H9 (cell line): ENCODE data around the gene THAP4. TPM values are rescaled to one million over a fixed set of nuclear protein-coding genes. Genes with fewer than 3 reads are reported as not detected.

Experiments used
- DNase-seq: peaks from one replicate; pipeline ENCODE4 v3.0.0-alpha.2; 2017
- H2AFZ ChIP-seq: one replicate; pipeline ENCODE4 v1.6.1; 2013; ENCODE audit warnings: mild to moderate bottlenecking, low read length, control low read depth, moderate library complexity
- H2AK5ac ChIP-seq: 2 replicates; pipeline ENCODE4 v1.6.1; 2013; ENCODE audit warnings: low read length, control low read depth, mixed read lengths; ENCODE audit not compliant: insufficient read length
- H2BK120ac ChIP-seq: one replicate; pipeline ENCODE4 v1.6.1; 2013; ENCODE audit warnings: low read depth, mild to moderate bottlenecking, low read length, control low read depth, inconsistent platforms; ENCODE audit not compliant: poor library complexity, severe bottlenecking
- H2BK12ac ChIP-seq: 2 replicates; pipeline ENCODE4 v1.6.1; 2013; ENCODE audit warnings: low read length, control low read depth, mixed read lengths, low read depth; ENCODE audit not compliant: insufficient read length
- H2BK15ac ChIP-seq: 2 replicates; pipeline ENCODE4 v1.6.1; 2013; ENCODE audit warnings: low read depth, low read length, control low read depth
- H2BK20ac ChIP-seq: one replicate; pipeline ENCODE4 v1.6.1; 2013; ENCODE audit warnings: low read depth, mild to moderate bottlenecking, low read length, control low read depth, inconsistent platforms; ENCODE audit not compliant: poor library complexity, severe bottlenecking
- H2BK5ac ChIP-seq: 2 replicates; pipeline ENCODE4 v1.6.1; 2013; ENCODE audit warnings: low read length, control low read depth, mixed read lengths; ENCODE audit not compliant: insufficient read length
- H3K14ac ChIP-seq: 2 replicates; pipeline ENCODE4 v1.6.1; 2013; ENCODE audit warnings: low read length, control low read depth; ENCODE audit not compliant: insufficient read depth
- H3K18ac ChIP-seq: 2 replicates; pipeline ENCODE4 v1.6.1; 2013; ENCODE audit warnings: low read depth, mild to moderate bottlenecking, mixed read lengths, low read length, control low read depth; ENCODE audit not compliant: insufficient read length
- H3K23ac ChIP-seq: 2 replicates; pipeline ENCODE4 v1.6.1; 2013; ENCODE audit warnings: low read length, control low read depth, mixed read lengths, low read depth; ENCODE audit not compliant: insufficient read length
- H3K23me2 ChIP-seq: 2 replicates; pipeline ENCODE4 v1.6.1; 2013; ENCODE audit warnings: low read depth, mild to moderate bottlenecking, mixed read lengths, low read length, control low read depth; ENCODE audit not compliant: insufficient read length, poor library complexity, severe bottlenecking
- H3K27ac ChIP-seq: 2 replicates; pipeline ENCODE4 v1.5.1; 2013; ENCODE audit warnings: low read length, control low read depth, mixed read lengths, low read depth; ENCODE audit not compliant: insufficient read length
- H3K27me3 ChIP-seq: 2 replicates; pipeline ENCODE4 v1.6.1; 2013; ENCODE audit warnings: low read length, control low read depth, inconsistent platforms; ENCODE audit not compliant: insufficient read depth
- H3K4ac ChIP-seq: 2 replicates; pipeline ENCODE4 v1.6.1; 2013; ENCODE audit warnings: low read depth, mild to moderate bottlenecking, control low read depth, inconsistent platforms, low read length, moderate library complexity
- H3K4me1 ChIP-seq: 2 replicates; pipeline ENCODE4 v1.6.1; 2013; ENCODE audit warnings: low read length, control low read depth, inconsistent platforms; ENCODE audit not compliant: insufficient read depth
- H3K4me2 ChIP-seq: 2 replicates; pipeline ENCODE4 v1.6.1; 2013; ENCODE audit warnings: low read length, control low read depth, mixed read lengths; ENCODE audit not compliant: insufficient read length, insufficient read depth
- H3K56ac ChIP-seq: 2 replicates; pipeline ENCODE4 v1.6.1; 2013; ENCODE audit warnings: low read depth, mild to moderate bottlenecking, mixed read lengths, low read length, control low read depth; ENCODE audit not compliant: insufficient read length
- H3K79me1 ChIP-seq: 2 replicates; pipeline ENCODE4 v1.6.1; 2013; ENCODE audit warnings: low read depth, mild to moderate bottlenecking, moderate library complexity, low read length, control low read depth, inconsistent platforms; ENCODE audit not compliant: insufficient read depth, poor library complexity, severe bottlenecking
- H3K79me2 ChIP-seq: 2 replicates; pipeline ENCODE4 v1.6.1; 2013; ENCODE audit warnings: low read length, control low read depth, inconsistent platforms; ENCODE audit not compliant: insufficient read depth
- H3K9ac ChIP-seq: 2 replicates; pipeline ENCODE4 v1.6.1; 2013; ENCODE audit warnings: low read length, control low read depth, mixed read lengths; ENCODE audit not compliant: insufficient read length; ENCODE audit errors: extremely low read depth
- H3K9me3 ChIP-seq: one replicate; pipeline ENCODE4 v1.6.1; 2013; ENCODE audit warnings: low read depth, low read length, inconsistent platforms; ENCODE audit not compliant: control insufficient read depth
- H3T11ph ChIP-seq: one replicate; pipeline ENCODE4 v1.6.1; 2013; ENCODE audit warnings: mild to moderate bottlenecking, low read length, control low read depth, inconsistent platforms
- H4K20me1 ChIP-seq: one replicate; pipeline ENCODE4 v1.6.1; 2013; ENCODE audit not compliant: control insufficient read depth, insufficient read length, insufficient read depth
- H4K5ac ChIP-seq: 2 replicates; pipeline ENCODE4 v1.6.1; 2013; ENCODE audit warnings: low read depth, mild to moderate bottlenecking, mixed read lengths, low read length, control low read depth; ENCODE audit not compliant: insufficient read length
- H4K8ac ChIP-seq: replicated peaks from 2 replicates; pipeline ENCODE4 v1.6.1; 2013; ENCODE audit warnings: low read length, control low read depth, mixed read lengths, low read depth; ENCODE audit not compliant: insufficient read length
- H4K91ac ChIP-seq: 2 replicates; pipeline ENCODE4 v1.6.1; 2013; ENCODE audit warnings: low read depth, mild to moderate bottlenecking, moderate library complexity, mixed read lengths, low read length, control low read depth; ENCODE audit not compliant: insufficient read length
- H3K27ac Mint-ChIP-seq, 3 experiments: 2 replicates in 2 of 3; 3 replicates in 1 of 3; pipeline ENCODE4 v1.8.0; 2020 to 2021; ENCODE audit warnings: mixed read lengths in 3 of 3, mild to moderate bottlenecking in 1 of 3, moderate library complexity in 1 of 3
- H3K27me3 Mint-ChIP-seq: 2 replicates; pipeline ENCODE4 v1.8.0; 2021; ENCODE audit warnings: low read depth, mild to moderate bottlenecking, moderate library complexity, mixed read lengths
- H3K36me3 Mint-ChIP-seq, 3 experiments: 2 replicates in 2 of 3; 3 replicates in 1 of 3; pipeline ENCODE4 v1.8.0; 2020 to 2021; ENCODE audit warnings: low read depth in 3 of 3, mixed read lengths in 3 of 3; ENCODE audit not compliant: insufficient read depth in 1 of 3
- H3K4me1 Mint-ChIP-seq, 2 experiments: 2 replicates each; pipeline ENCODE4 v1.8.0; 2020; ENCODE audit warnings: mixed read lengths in 2 of 2
- H3K4me3 Mint-ChIP-seq, 2 experiments: 2 replicates in 1 of 2; 3 replicates in 1 of 2; pipeline ENCODE4 v1.8.0; 2020 to 2021; ENCODE audit warnings: mild to moderate bottlenecking in 2 of 2, mixed read lengths in 2 of 2, moderate library complexity in 1 of 2
- H3K9me3 Mint-ChIP-seq, 2 experiments: 2 replicates in 1 of 2; 3 replicates in 1 of 2; pipeline ENCODE4 v1.8.0; 2020; ENCODE audit warnings: mild to moderate bottlenecking in 2 of 2, mixed read lengths in 2 of 2, moderate library complexity in 1 of 2
- CTCF ChIP-seq: fragments of 200-600 bp; sonication (generic); conservative IDR thresholded peaks from 3 replicates; pipeline ENCODE4 v1.8.0; 2021; ENCODE audit warnings: antibody characterized with exemption, mild to moderate bottlenecking
- WGBS: extraction: QIAGEN DNeasy Blood & Tissue Kit; methylation state at CpG from one replicate; pipeline ENCODE4 v1.1.7; 2013; ENCODE audit warnings: missing lambda C conversion rate, low lambda C conversion rate, mixed read lengths; ENCODE audit not compliant: insufficient read length; ENCODE audit errors: extremely low coverage; 5-methylcytosine and 5-hydroxymethylcytosine counted together
- total RNA-seq: library from RNA; stranded (reverse); gene quantifications from 2 replicates; pipeline ENCODE4 v1.2.1, GENCODE V29; 2021

THAP4 gene
- total RNA-seq, 1 experiment from 2014 or later = 70.6 TPM

GRCh38 chr2:241597561-241597960 lies 39.4 kb downstream of the THAP4 start:
- Mint-ChIP-seq H3K36me3 (peaks cover 25 to 63% (median 51%) of the 10 kb centered on the region in 3 experiments; a peak in 6 of 7 replicates), H3K27ac (peak overlapping the region in 1 of 3 experiments; percentile 77; a peak in 1 of 7 replicates)

More at GRCh38 chr2:241597561-241597960, 39.4 kb downstream of the THAP4 start:
- Histone ChIP-seq H3K27ac (no peak overlapping the region), H2BK15ac (no peak overlapping the region), H2BK120ac (no peak overlapping the region), H2BK12ac (no peak overlapping the region), H3K9ac (no peak overlapping the region), H3K27me3 (no peaks in the 10 kb centered on the region), H4K5ac (no peak overlapping the region), H3K56ac (no peak overlapping the region), H3K4ac (no peak overlapping the region), H3T11ph (no peak overlapping the region), H3K14ac (no peak overlapping the region), H4K20me1 (no peaks in the 10 kb centered on the region), H3K4me2 (no peak overlapping the region), H3K23ac (no peak overlapping the region), H3K79me2 (no peaks in the 10 kb centered on the region), H3K23me2 (no peaks in the 10 kb centered on the region), H3K9me3 (no peaks in the 10 kb centered on the region), H4K91ac (no peak overlapping the region), H3K18ac (no peak overlapping the region), H2AFZ (no peak overlapping the region), H3K79me1 (no peaks in the 10 kb centered on the region), H2BK5ac (no peak overlapping the region), H2AK5ac (no peak overlapping the region), H4K8ac (no peak overlapping the region), H2BK20ac (no peak overlapping the region), H3K4me1 (no peaks in the 10 kb centered on the region)
- WGBS = no CpG with 5 or more reads among the region's 6 CpGs
- Mint-ChIP-seq H3K9me3 (no peaks in the 10 kb centered on the region), H3K27me3 (no peaks in the 10 kb centered on the region), H3K4me3 (no peak overlapping the region; a peak in 1 of 5 replicates), H3K4me1 (0 out of 4 replicates have a peak, but pooled peaks cover 0 to 2% of the 10 kb centered on the region in 2 experiments)
- TF ChIP-seq CTCF = no peak
- DNase-seq = no peak
